GM12875 (cell line): ENCODE results near the gene PLCB1.

Source experiments
- H3K4me3 ChIP-seq: one replicate; pipeline ENCODE4 v1.5.1; 2011; ENCODE audit warnings: low read depth, low read length, control low read depth
- CTCF ChIP-seq: IDR thresholded peaks from 2 replicates; pipeline ENCODE4 v1.5.1; 2011; ENCODE audit warnings: low read depth, mild to moderate bottlenecking, control low read depth, inconsistent platforms, low read length, moderate library complexity, borderline replicate concordance; ENCODE audit not compliant: insufficient read depth

The PLCB1 gene

DNA sequence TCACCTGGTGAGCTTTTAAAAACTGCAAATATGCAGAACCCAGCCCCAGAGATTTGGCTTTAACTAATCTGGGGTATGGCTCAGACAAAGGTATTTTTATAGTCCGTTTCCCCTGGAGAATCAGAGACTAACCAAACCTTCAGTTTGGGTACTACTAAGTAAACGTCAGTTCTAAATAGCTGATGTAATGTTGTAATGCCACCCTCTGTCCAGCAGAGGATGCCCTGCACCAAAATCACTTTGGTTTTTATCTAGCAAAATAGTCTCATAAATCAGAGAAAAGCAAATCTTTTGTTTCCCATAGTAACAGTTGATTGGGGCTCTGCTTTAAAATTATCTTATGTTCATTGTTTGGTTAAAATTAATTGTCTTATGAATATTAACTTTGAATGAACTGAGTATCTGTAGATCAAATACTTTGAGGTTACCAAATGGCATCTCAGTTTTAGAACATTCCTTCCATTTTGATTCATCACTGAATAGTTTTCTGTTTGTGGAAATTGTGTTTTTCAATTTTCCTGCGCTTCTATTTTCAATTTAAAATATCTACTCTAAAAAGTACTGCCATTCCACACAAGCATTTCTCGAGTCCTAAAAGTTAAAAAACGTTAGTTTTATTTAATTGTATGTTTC lies 658.5 kb downstream of the PLCB1 start:
- peak; percentile 89 for TF ChIP-seq CTCF
- no peak overlapping the region for H3K4me3 ChIP-seq

DNA sequence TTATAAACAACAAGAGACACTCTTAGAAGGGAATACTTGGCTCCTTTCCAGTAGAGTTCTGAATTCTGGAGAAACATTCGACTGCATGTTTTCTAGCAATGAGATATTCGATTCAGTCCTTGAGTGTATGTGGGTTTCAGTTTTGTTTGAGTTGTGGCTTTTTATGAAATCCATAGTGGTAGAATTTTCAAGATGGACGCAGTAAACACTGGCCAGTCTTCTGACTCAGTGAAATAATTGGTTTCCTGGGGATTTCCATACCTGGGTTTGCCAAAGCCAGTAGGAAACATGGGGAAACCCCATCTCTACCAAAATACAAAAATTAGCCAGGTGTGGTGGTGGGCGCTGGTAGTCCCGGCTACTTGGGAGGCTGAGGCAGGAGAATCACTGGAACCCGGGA lies 663.3 kb downstream of the PLCB1 start:
- no peak overlapping the region for H3K4me3 ChIP-seq
- TF ChIP-seq CTCF, result no peak

- no peak overlapping the region for H3K4me3 ChIP-seq
Measured at GRCh38 chr20:8796088-8796660, 664.1 kb downstream of the PLCB1 start.

DNA sequence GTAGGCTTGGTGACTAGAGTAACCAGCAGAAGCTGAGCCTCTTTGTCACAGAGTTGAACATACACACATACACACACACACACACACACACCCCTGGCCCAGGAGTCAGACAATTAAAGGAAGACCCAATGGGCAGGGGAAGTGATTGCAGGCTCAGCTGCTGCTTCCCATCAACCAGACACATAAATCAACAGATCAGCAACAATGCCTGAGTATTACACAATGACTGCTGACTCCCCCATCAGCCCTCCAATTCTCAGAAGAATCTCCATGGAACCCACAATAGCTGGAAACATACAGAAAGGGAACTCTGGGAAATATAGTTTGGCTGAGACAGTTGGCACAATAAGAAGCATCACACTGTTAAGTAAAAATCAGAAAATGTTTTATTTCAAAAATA lies 666.4 kb downstream of the PLCB1 start:
- TF ChIP-seq CTCF, result no peak
- no peak overlapping the region for H3K4me3 ChIP-seq

More at GRCh38 chr20:8796088-8796660, 664.1 kb downstream of the PLCB1 start:
- no peak for TF ChIP-seq CTCF

GRCh38 chr20:8800089-8800488 lies 668.0 kb downstream of the PLCB1 start:
- no peak for TF ChIP-seq CTCF
- H3K4me3 ChIP-seq, result no peak overlapping the region

DNA sequence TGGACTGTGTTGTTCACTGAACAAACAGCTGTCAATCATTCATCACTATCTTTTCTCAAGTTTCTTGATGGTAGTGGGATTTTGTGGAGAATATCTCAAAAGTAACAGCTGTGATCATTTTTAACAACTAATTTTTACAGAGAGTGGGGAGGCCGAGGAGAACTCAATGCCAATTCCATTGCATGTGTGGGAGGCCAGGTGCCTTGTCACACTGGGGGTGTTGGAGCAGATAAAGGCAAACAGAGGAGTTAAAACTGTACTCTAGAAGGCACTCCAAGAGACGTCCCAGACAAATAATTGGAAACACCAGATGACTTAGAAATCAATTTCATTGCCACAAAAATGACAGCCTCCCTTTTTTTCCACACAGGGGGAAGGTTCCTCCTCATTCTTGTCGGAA lies 669.6 kb downstream of the PLCB1 start:
- H3K4me3 ChIP-seq, result no peak overlapping the region
- TF ChIP-seq CTCF, result no peak

- no peak overlapping the region for H3K4me3 ChIP-seq
- no peak for TF ChIP-seq CTCF
Measured at GRCh38 chr20:8803065-8803464, 671.0 kb downstream of the PLCB1 start.
